ENCODE measurements around the gene IPO11.
A peak's percentile ranks its signal among the peaks of the same experiment; 100 is the strongest.

Gene IPO11

DNA sequence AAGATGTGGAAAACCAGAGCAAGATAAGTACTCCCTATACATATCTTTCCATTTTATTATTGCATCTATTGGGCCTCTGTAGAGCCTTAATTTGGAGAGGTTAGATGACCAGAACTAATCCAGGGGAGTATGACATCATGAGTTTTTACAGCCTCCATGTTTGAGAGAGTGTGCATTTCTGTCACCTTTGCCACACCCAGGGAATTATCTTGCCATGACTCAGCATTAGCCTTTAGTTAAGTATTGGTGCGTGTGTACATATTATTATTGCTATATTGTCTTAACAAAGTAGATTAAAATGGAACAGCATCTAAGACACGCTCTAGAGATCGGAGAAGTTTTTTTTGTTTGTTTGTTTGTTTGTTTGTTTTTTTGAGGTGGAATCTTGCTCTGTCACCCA is 36.5 kb upstream of the IPO11 start:
- TF ChIP-seq ZFX (IDR thresholded peaks at IDR 0.05): no peak
- TF ChIP-seq, protein P1, sequence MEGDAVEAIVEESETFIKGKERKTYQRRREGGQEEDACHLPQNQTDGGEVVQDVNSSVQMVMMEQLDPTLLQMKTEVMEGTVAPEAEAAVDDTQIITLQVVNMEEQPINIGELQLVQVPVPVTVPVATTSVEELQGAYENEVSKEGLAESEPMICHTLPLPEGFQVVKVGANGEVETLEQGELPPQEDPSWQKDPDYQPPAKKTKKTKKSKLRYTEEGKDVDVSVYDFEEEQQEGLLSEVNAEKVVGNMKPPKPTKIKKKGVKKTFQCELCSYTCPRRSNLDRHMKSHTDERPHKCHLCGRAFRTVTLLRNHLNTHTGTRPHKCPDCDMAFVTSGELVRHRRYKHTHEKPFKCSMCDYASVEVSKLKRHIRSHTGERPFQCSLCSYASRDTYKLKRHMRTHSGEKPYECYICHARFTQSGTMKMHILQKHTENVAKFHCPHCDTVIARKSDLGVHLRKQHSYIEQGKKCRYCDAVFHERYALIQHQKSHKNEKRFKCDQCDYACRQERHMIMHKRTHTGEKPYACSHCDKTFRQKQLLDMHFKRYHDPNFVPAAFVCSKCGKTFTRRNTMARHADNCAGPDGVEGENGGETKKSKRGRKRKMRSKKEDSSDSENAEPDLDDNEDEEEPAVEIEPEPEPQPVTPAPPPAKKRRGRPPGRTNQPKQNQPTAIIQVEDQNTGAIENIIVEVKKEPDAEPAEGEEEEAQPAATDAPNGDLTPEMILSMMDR (conservative IDR thresholded peaks at IDR 0.05): no peak
- H3K27ac ChIP-seq: no peak overlapping the region

DNA sequence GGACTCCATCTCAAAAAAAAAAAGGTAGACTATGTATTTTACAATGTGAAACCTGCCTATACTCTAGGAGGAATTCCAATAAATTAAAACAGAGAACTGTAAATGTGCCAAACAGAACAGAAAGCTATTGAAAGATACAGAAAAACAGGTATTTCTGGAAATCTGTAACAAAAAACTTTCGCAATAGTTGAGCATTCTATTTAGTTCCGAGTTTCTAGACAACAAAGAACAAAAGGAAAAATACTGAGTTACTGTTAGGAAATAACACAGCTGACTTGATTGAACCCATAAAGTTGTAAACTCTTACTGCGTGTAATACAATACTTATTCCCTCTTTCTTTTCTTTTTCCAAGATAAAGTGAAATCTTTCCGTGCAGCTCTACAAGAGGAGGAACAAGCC is 27.4 kb upstream of the IPO11 start:
- TF ChIP-seq, protein P1 (conservative IDR thresholded peaks at IDR 0.05): no peak
- no peak for TF ChIP-seq ZFX (IDR thresholded peaks at IDR 0.05)
- H3K27ac ChIP-seq: peak overlapping the region; percentile 66

DNA sequence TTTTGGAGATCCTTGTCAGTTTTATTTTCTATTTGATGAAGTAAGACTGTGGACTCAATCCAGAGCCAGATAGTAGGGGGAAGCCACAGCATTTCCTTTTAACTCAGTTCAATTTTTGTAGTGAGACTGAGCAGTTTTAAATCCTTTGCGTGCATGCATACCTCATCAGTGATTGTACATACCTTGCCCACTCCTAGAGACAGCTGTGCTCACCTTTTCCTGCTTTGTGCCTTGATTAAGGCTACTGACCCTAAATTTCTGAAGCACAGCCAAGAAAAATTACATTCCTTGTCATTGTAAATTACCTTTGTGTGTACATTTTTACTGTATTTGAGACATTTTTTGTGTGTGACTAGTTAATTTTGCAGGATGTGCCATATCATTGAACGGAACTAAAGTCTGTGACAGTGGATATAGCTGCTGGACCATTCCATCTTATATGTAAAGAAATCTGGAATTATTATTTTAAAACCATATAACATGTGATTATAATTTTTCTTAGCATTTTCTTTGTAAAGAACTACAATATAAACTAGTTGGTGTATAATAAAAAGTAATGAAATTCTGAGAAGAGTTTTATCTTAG is 26.7 kb upstream of the IPO11 start:
- TF ChIP-seq, protein P1 (conservative IDR thresholded peaks at IDR 0.05): no peak
- no peak for TF ChIP-seq ZFX (IDR thresholded peaks at IDR 0.05)
- H3K27ac ChIP-seq: peak overlapping the region; percentile 66; the same call in 1 of the 2 replicates

GRCh38 chr5:62386824-62387223 is 25.7 kb upstream of the IPO11 start:
- no peak for TF ChIP-seq ZFX (IDR thresholded peaks at IDR 0.05)
- TF ChIP-seq, protein P1 (conservative IDR thresholded peaks at IDR 0.05): no peak
- H3K27ac ChIP-seq: no peak overlapping the region

- TF ChIP-seq, protein P1 (conservative IDR thresholded peaks at IDR 0.05): no peak
- no peak overlapping the region for H3K27ac ChIP-seq
These were observed 17.2 kb upstream of the IPO11 start for GRCh38 chr5:62395210-62395950.

- TF ChIP-seq, protein P1 (conservative IDR thresholded peaks at IDR 0.05): no peak
- TF ChIP-seq ZFX (IDR thresholded peaks at IDR 0.05): peak; percentile 89
These were observed 8.9 kb upstream of the IPO11 start, which contains the start of gene DIMT1 for GRCh38 chr5:62403411-62404250. Gene DIMT1, minus strand, starts transcription at chr5:62403905. Its CDS starts 133 bp downstream, at chr5:62403772.

GRCh38 chr5:62413711-62414110 is 1.1 kb downstream of the IPO11 start:
- no peak overlapping the region for H3K27ac ChIP-seq
- TF ChIP-seq, protein P1 (conservative IDR thresholded peaks at IDR 0.05): no peak
- no peak for TF ChIP-seq ZFX (IDR thresholded peaks at IDR 0.05)

More at GRCh38 chr5:62403411-62404250, 8.9 kb upstream of the IPO11 start, which contains the start of gene DIMT1:
- peak within 1 kb of the TSS; percentile 90 for H3K27ac ChIP-seq
